Measurements from ENCODE around the gene NME3. TPM values are rescaled to one million over a fixed set of nuclear protein-coding genes. Genes with fewer than 3 reads are reported as not detected.

Gene NME3
- polyA plus RNA-seq, 10 donors = 11.2 to 33.1 (median 17.3) TPM

- DNase-seq = peak in 1 of 3 donors; percentile 2
These were observed 23.7 kb upstream of the NME3 start for GRCh38 chr16:1794908-1795666.

- peak in 1 of 3 donors; percentile 1 for DNase-seq
These were observed 23.0 kb upstream of the NME3 start for GRCh38 chr16:1794221-1794871.

GRCh38 chr16:1793578-1794220 lies 22.4 kb upstream of the NME3 start, which contains the start of gene IGFALS:
Gene IGFALS (minus strand): TSS chr16:1793705. CDS start chr16:1793652, 53 bp downstream.
- DNase-seq = peak in 1 of 3 donors; percentile 1

- DNase-seq = peak in 1 of 3 donors; percentile 1
These were observed 21.7 kb upstream of the NME3 start for GRCh38 chr16:1792836-1793577.

- peak in 1 of 3 donors; percentile 2 for DNase-seq
These were observed 20.8 kb upstream of the NME3 start for GRCh38 chr16:1791943-1792812.

- DNase-seq = no peak
These were observed 20.1 kb upstream of the NME3 start for GRCh38 chr16:1791256-1791942.

- no peak for DNase-seq
These were observed 19.4 kb upstream of the NME3 start for GRCh38 chr16:1790611-1791255.

- DNase-seq = no peak
These were observed 18.9 kb upstream of the NME3 start for GRCh38 chr16:1790261-1790610.

- no peak for DNase-seq
These were observed 18.3 kb upstream of the NME3 start for GRCh38 chr16:1789643-1790045.

GRCh38 chr16:1788708-1789100 lies 17.4 kb upstream of the NME3 start:
- DNase-seq = peak in 1 of 3 donors; percentile 27

- DNase-seq = no peak
These were observed 16.9 kb upstream of the NME3 start for GRCh38 chr16:1788095-1788707.

GRCh38 chr16:1787322-1788094 lies 16.2 kb upstream of the NME3 start:
- peak in 1 of 3 donors; percentile 2 for DNase-seq

GRCh38 chr16:1787056-1787321 lies 15.6 kb upstream of the NME3 start:
- DNase-seq = no peak

GRCh38 chr16:1786242-1787055 lies 15.1 kb upstream of the NME3 start:
- DNase-seq = peak in 1 of 3 donors; percentile 0

- no peak for DNase-seq
These were observed 14.5 kb upstream of the NME3 start for GRCh38 chr16:1785846-1786170.

- DNase-seq = peak in 1 of 3 donors; percentile 0
These were observed 13.9 kb upstream of the NME3 start for GRCh38 chr16:1784977-1785845.
